Fibroblast of mammary gland (primary cell): ENCODE results near the gene SUPT3H.

Experiments used
- DNase-seq: peaks from one replicate; pipeline ENCODE4 v3.0.0-alpha.2; 2010; ENCODE audit warnings: low read depth
- H3K4me3 ChIP-seq: 2 replicates; pipeline ENCODE4 v1.5.1; 2011; ENCODE audit warnings: low read depth, mild to moderate bottlenecking, low read length, moderate library complexity; ENCODE audit not compliant: control insufficient read depth
- TF ChIP-seq, protein P1 (sequence below): conservative IDR thresholded peaks from 2 replicates; pipeline ENCODE4 v1.5.1; 2011; ENCODE audit warnings: low read depth, low read length, inconsistent platforms; ENCODE audit not compliant: control insufficient read depth, insufficient read depth

Gene SUPT3H

DNA sequence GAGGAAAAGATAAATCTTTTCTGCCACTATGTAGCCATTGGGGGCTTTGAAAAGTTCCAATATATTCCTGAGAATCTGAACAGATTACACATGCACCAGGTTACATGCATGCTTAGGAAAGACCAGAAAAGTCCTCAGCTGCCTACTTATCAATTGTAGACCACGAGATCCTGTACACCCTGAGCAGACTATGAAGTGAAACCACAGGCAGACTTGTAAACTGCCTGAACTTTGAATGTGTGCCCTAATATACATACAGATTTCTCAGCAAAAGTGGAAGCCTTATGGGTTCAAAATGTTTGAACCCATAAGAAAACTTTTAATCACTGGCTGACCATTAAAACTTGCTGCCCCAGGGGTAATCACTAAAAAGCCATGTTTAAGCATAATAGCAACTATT, 323.1 kb downstream of the SUPT3H start:
- no peak for DNase-seq
- no peak overlapping the region for H3K4me3 ChIP-seq
- TF ChIP-seq, protein P1, sequence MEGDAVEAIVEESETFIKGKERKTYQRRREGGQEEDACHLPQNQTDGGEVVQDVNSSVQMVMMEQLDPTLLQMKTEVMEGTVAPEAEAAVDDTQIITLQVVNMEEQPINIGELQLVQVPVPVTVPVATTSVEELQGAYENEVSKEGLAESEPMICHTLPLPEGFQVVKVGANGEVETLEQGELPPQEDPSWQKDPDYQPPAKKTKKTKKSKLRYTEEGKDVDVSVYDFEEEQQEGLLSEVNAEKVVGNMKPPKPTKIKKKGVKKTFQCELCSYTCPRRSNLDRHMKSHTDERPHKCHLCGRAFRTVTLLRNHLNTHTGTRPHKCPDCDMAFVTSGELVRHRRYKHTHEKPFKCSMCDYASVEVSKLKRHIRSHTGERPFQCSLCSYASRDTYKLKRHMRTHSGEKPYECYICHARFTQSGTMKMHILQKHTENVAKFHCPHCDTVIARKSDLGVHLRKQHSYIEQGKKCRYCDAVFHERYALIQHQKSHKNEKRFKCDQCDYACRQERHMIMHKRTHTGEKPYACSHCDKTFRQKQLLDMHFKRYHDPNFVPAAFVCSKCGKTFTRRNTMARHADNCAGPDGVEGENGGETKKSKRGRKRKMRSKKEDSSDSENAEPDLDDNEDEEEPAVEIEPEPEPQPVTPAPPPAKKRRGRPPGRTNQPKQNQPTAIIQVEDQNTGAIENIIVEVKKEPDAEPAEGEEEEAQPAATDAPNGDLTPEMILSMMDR: no peak

DNA sequence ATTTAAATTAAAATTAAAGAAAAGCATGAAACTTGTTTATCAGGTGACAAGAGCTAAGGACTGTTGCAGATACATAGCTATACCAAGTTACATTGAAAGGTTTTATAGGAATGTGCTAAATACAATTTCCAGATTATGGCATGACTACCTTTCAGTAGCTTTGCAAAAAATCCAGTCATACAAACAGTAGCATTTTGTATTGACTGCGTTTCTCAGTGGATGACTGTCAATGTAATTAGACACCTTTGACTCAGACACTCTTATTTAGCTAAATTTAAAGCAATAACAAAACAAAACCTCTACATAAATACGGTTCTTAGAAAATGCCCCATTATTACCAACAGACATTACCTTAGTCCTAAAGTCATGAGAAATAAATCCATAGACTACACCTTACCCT, 325.4 kb downstream of the SUPT3H start:
- TF ChIP-seq, protein P1: no peak
- H3K4me3 ChIP-seq: no peak overlapping the region
- DNase-seq: no peak

DNA sequence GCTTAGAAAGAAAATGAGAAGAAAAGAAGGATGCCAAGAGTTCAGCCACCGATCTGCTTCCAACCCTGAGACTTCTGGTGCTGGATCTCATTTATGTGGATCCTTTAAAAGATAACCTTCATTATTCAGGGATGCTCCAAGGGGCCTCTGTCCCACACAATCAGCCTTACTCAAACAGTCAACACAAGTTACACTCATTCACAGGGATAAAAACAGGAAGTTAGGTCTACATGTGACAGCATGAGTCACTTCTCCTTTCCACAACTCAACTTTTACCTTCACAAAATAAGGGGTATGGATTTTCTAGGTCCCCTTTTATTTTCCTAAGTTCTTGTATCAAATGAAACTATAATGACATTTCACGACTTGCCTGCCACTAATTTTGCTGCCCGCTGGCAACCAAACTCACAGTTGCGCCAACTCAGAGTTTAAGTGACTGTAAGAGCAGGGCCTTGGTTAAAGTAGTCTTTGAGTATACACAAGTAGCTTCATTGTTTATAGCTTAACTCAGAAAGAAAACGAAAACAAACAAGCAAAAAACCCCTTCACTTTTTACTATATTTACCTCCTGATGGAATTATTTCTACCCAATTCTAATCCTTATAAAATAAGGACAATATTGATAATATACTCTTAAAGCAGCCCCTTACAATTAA, 328.4 kb downstream of the SUPT3H start:
- DNase-seq: peak; percentile 49
- TF ChIP-seq, protein P1: no peak
- H3K4me3 ChIP-seq: no peak overlapping the region

DNA sequence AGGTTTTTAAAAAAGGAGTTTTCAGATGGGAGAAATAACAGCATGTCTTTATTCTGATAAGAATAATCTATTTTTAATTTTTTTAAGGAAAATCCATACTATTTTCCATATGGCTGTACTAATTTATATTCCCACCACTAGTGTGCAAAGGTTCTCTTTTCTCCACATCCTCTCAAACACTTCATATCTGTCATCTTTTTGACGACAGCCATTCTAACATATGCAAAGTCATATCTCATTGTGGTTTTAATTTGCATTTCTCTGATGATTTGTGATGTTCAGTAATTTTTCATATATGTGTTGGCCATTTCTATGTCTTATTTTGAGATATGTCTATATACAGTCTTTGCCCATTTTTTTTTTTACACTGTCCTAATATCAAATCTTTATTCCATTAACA, 330.2 kb downstream of the SUPT3H start:
- no peak for DNase-seq

DNA sequence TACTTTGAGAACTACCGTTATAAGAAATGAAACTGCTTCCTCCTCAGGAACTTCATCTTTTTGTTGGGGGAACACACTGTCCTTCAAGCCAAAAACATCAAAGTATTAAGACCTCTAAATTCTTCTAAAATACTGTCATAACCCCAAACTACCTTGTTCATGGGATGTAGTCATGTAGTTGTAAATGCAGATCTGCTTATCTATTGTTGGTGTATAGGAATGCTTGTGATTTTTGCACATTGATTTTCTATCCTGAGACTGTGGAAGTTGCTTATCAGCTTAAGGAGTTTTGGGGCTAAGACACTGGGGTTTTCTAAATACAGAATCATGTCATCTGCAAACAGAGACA, 332.5 kb downstream of the SUPT3H start:
- no peak for DNase-seq
- TF ChIP-seq, protein P1: no peak
- no peak overlapping the region for H3K4me3 ChIP-seq

More for the DNA sequence above, 330.2 kb downstream of the SUPT3H start:
- TF ChIP-seq, protein P1: no peak
- no peak overlapping the region for H3K4me3 ChIP-seq

DNA sequence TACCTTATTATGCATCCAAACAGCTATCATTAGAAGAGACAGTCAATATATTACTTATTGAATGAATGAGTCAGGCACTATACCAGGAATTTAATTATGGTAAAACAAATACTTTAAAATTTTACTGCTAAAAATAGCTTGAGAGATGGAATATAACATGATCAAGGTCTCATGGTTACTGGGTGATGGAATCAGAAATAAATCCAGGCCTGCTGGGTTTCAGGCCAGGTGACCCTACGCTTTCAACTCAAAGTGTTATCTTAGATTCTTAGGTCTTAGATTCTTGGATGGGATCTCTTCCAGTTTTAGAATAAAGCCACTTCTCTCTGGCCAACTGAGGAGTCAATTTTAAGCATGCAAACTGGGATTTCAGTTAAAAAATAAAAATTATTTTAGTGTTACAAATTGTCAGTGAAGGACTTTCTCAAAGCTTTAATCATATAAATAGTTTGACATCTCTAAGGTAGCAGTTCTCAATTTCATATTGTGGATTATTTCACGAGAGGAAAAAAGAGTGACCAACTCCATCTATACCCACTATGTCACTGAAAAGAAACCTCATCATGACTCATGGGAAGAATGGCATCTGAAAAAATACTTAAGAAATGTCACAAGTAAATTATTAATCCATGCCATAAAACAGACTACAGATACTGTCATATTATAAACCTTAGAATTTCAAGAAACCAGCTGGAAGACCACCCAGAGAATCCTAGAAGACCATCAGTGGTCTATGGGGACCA, 333.1 kb downstream of the SUPT3H start:
- H3K4me3 ChIP-seq: no peak overlapping the region
- DNase-seq: no peak
- TF ChIP-seq, protein P1: no peak
